ENCODE data around the gene TP53I13.

- TF ChIP-seq CTCF (conservative IDR thresholded peaks at IDR 0.05 in 1 of 2, IDR thresholded peaks at IDR 0.05 in 1 of 2; ENCODE audit: low read depth in 1 of 2, low read length in 2 of 2) (peak in 1 of 2 donors; percentile 38), EZH2 (IDR thresholded peaks at IDR 0.05; ENCODE audit: low read length, missing control alignments) (no peak)
These were observed 50.8 kb downstream of the TP53I13 start for GRCh38 chr17:29619251-29619650.

Measured in fibroblast of lung (primary cell).